NCI-H187 (cell line): ENCODE data around the gene ATP2A3.

ENCODE experiments used
- DNase-seq, 2 experiments: peaks; one replicate each; lab custom pipeline; 2025; lab: John Stamatoyannopoulos, UW

ATP2A3 gene

DNA sequence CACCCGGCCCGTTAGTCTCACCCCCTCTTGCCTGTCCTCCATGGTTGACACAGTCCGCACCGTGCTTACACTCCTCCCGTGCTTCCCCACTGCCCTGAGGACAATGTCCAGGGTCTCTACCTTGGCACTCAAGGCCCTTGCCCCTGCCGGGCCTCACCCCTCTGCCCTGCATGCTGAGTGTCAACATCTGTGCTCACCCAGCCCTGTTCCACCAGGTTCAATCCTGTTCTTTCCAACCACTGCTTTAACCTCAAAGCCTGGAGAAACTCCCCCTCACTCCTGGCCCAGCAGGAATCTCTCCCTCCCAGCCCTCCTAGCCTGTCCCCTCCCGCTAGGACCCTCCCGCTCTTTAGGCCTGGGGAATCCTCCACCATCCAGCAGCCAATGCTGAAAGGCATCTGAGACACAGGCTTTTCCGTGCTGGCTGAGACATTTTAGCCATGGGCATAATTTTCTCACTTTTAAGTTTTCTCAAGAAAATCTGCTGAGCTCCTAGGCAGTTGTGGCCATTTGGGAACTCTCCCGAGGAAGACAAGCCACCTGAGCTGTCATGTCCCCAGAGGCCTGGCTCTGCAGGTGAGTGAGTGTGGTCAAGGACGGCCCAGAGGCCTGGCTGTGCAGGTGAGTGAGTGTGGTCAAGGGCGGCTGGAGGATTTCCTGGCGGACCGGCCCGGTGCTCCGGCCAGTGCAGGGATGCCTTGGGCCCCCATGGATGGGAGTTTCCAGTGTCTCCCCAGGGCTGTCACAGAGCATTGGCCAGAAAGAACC is 37.2 kb downstream of the ATP2A3 start:
- no peak for DNase-seq

GRCh38 chr17:3925684-3926485 is 38.4 kb downstream of the ATP2A3 start:
- no peak for DNase-seq

DNA sequence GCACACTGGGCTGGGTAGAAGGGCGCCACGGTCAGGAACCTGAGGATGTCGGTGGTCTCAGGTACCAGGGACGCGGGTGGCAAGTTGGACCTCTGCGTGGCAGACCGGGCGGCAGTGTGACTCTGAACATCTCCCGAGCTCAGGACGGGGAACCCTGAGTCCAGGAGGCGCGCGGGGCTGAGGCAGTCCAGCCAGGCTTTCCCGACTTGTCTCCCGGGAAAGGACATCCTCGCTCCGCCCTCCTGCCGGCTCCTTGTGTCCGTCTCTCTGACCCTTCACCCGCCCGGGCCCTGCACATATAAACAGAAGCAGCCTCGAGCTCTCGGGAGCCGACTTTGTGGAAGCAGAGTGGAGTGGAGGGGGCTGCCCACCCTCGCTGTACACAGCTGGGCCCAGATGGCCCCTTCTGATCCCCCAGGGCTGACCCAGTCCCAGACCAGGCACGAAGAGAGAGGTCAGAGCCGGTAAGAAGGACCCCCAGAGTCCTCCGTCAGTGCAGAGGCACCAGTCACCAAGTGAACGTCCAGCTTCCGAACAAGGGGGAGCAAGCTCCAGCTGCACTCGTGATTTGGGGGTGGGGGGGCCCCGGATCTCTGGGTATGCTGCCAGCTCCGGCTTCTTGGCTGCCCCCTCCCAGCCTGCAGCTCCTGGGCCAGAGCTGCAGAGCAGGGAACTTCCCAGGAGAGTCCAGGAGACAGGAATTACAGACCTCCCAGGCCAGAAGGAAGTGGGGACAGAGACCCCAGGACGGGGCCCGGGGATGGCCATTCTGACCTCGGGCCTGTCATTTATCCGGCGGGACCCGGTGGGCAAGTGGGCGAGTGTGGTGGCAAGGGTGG is 39.5 kb downstream of the ATP2A3 start:
- no peak for DNase-seq

DNA sequence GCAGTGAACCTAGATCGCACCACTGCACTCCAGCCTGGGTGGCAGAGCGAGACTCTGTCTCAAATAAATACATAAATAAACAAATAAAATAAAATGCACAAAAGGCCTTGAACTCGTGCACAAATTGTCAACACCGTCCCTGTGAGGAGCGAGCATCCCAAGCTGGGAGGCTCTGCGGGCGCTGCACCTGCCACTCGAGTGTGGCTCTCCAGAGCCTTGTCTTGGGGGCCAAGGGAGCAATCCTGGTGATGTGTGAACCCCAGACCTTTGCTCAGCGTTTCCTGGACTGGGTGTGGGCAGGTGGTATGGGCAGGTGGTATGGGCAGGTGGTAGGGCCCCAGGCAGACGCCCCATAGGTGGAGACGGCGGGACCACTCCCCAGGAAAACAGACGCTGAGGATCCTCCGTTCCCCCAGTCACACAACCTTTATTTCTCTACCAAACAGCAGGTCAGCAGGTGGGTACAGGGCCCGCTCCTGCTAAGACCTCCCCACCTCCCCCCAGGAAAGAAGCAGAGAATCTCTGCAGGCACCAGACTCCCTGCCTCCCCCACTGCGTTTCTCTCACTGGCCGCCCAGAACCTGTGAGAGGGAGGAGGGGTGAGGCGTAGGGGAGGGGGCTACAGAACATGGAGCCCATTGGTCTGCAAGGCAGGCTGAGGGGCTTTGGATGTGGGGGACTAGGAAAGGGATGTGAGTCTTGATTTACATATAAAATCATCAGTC is 40.6 kb downstream of the ATP2A3 start:
- peak in 1 of 2 experiments; percentile 34 for DNase-seq

GRCh38 chr17:3922765-3923164 is 41.5 kb downstream of the ATP2A3 start:
- no peak for DNase-seq

GRCh38 chr17:3921502-3922319 is 42.5 kb downstream of the ATP2A3 start:
- no peak for DNase-seq

GRCh38 chr17:3921006-3921405 is 43.2 kb downstream of the ATP2A3 start:
- DNase-seq = no peak

GRCh38 chr17:3919123-3919624 is 45.1 kb downstream of the ATP2A3 start:
- DNase-seq = no peak

DNA sequence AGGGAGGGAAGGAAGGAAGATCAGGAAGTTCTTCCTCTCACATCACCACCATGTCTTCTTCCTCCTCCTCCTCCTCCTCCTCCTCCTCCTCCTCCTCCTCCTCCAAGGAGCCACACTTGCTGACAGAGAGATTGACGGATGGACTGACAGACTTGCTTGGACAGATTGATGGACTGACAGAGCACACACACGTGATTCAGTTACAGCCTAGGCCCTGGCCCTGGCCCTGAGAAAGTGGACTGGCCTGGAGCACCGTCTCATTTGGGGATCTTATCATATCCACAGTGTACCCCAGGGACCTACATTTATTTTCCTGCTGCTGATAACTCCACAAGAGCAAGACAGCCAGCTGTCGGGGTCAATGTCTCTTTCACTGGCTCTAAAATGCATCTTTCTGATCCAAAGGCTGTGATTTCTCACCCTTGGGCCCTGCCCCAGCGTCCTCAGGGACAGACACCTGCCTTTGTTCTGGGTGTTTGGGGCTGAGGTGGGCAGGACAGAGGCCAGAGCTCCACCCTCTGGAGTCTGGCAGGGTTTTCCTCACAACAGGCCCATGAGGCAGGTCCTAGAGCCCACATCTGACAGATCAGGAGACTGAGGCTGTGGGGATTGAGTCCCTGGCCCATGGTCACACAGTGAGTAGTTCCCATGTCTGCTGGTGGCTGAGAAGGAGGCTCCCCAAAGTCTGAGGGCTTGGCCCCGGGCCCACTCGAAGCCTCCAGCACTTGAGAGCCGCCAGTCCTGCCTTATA is 45.7 kb downstream of the ATP2A3 start:
- DNase-seq = no peak

DNA sequence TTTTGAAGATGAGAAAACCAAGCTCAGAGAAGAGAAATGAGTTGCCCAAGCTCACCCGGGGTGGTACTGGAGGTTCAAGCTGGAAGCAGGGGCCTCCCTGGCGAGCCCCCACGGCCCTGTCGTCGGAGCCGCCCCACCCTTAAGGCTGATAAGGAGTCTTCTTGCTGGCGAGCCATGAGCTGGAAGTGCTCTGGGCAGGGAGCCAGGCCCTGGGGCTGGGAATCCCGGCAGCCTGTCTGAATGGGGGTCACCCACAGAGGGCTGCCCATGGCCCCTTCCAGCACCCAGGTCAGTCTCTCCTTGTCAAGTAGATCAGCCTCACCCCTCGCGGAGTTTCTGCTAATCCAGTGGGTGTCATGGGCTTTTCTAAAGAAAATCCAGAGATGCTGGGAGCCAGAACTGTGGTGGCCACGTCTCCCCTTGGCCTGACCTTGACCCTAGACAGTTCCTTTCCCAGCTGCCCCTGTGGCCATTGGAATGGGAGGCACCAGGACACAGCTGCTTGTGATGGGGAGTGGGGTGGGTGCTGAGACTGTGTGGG is 46.8 kb downstream of the ATP2A3 start:
- DNase-seq = no peak

- no peak for DNase-seq
Observed at GRCh38 chr17:3916825-3917224, 47.4 kb downstream of the ATP2A3 start.

DNA sequence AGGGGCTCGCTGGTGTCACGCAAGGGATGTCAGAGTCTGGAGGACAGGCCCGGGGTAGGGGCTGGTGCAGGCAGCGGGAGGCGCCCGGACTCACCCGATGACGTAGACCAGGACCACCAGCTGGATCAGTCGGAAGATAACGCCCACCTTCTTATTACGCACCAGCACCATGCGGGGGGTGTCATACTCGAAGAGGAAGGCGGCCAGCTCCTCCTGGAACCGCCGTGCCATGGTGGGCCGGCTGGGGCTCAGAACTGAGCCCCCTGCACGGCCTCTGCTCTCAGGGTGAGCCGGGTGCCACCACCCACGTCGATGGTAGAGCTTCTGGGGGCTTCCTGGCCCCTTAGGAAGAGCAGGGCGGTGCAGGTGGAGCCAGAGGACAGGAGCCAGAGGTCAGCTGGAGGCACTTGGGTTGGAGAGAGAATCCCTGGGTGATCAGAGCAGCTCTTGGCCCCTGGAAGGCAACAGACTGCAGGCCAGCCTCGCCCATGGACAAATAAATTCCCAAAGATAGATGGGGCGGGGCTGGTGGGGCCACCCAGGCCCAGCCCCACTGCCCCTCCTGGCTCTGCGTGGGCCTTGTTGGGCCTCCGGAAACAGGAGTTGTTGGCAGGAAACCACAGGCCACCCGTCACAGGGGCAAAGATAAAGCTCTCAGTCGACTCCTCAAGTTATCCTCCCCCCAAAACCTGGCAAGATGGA is 48.1 kb downstream of the ATP2A3 start, which contains the start of gene P2RX1:
Gene P2RX1 (minus strand): TSS at position 471 of the 702 bp plus-strand sequence. CDS start 240 bp downstream, at position 231.
- DNase-seq = no peak

GRCh38 chr17:3915581-3915994 is 48.6 kb downstream of the ATP2A3 start:
- no peak for DNase-seq

DNA sequence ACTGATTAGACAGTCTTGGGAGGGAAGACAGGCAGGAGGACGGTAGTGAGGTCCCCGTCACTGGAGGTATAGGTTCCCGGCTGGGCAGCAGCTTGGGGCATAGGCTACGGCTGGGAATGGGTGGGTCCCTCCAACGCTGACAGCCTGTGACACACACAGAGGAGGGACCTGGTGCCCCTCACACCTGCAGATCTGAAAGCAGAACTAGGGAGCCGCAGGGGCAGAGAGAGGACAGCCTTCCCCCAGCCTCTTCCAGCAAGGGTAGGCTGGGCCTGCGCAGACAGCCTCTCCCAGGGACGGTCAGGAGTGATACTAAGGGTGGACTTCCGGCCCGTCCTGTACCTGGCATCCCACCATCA is 49.9 kb downstream of the ATP2A3 start:
- DNase-seq = no peak

- DNase-seq = no peak
Observed at GRCh38 chr17:3913531-3914311, 50.5 kb downstream of the ATP2A3 start.

DNA sequence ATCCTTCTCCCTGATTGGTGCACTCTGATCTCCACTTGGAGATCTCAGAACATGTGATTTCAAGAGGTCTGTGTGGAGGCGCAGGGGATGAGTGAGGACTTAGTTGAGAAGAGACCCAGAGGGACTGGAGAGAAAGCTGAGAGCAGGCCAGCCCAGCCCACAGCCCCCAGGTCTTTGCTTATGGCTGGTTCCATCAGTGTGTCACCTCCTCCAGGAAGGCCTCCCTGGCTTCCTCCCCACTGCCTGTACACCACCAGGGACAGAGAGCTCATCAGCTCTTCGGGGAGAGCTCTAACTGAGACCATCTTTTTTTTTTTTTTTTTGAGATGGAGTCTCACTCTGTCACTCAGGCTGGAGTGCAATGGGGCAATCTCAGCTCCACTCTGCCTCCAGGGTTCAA is 51.4 kb downstream of the ATP2A3 start:
- DNase-seq = no peak

GRCh38 chr17:3911271-3912053 is 52.8 kb downstream of the ATP2A3 start:
- no peak for DNase-seq
